GM12878 (cell line): ENCODE data around the gene PARP15.

Source experiments
- ATF7 ChIP-seq: fragments of 450-650 bp; IDR thresholded peaks from 2 replicates; pipeline ENCODE4 v1.6.1; 2016; ENCODE audit warnings: low read depth, mild to moderate bottlenecking
- BCLAF1 ChIP-seq: fragments of 450-650 bp; IDR thresholded peaks from 2 replicates; pipeline ENCODE4 v1.6.1; 2017; ENCODE audit warnings: antibody characterized with exemption, mild to moderate bottlenecking, moderate library complexity
- BHLHE40 ChIP-seq, 2 experiments: fragments of 450-650 bp in 1 of 2; IDR thresholded peaks; 2 replicates each; pipeline ENCODE4 v1.6.1; 2011 to 2017; ENCODE audit warnings: low read depth in 2 of 2, borderline replicate concordance in 1 of 2, improper control_type of control experiment in 1 of 2, low read length in 1 of 2, mild to moderate bottlenecking in 1 of 2
- CEBPB ChIP-seq, 2 experiments: fragments of 150-350 bp in 1 of 2; IDR thresholded peaks; 2 replicates each; pipeline ENCODE4 v1.6.1; 2012 to 2014; ENCODE audit warnings: low read depth in 2 of 2, low read length in 2 of 2, borderline replicate concordance in 1 of 2, inconsistent platforms in 1 of 2
- CTCF ChIP-seq, 3 experiments: IDR thresholded peaks in 2 of 3; conservative IDR thresholded peaks in 1 of 3; 2 replicates each; pipeline ENCODE4 v1.5.1; 2011; ENCODE audit warnings: low read depth in 3 of 3, low read length in 3 of 3, mild to moderate bottlenecking in 3 of 3, control low read depth in 2 of 3, moderate library complexity in 2 of 3, inconsistent platforms in 1 of 3, mixed read lengths in 1 of 3; ENCODE audit not compliant: control insufficient read depth in 2 of 3, insufficient read depth in 1 of 3; ENCODE audit errors: extremely low read depth in 1 of 3
- EP300 ChIP-seq, 2 experiments: fragments of 150-350 bp in 1 of 2; IDR thresholded peaks; 2 replicates each; pipeline ENCODE4 v1.6.1; 2011 to 2012; ENCODE audit warnings: low read depth in 2 of 2, low read length in 2 of 2, borderline replicate concordance in 1 of 2, improper control_type of control experiment in 1 of 2, inconsistent platforms in 1 of 2; ENCODE audit not compliant: control insufficient read depth in 1 of 2
- MEF2A ChIP-seq: IDR thresholded peaks from 2 replicates; pipeline ENCODE4 v1.6.1; 2011; ENCODE audit warnings: low read depth, mild to moderate bottlenecking, low read length, moderate library complexity; ENCODE audit not compliant: insufficient read depth
- NFIC ChIP-seq: IDR thresholded peaks from 2 replicates; pipeline ENCODE4 v1.6.1; 2012; ENCODE audit warnings: low read depth, mild to moderate bottlenecking, inconsistent platforms, low read length, moderate library complexity
- POLR2A ChIP-seq: IDR thresholded peaks from 2 replicates; pipeline ENCODE4 v1.6.1; 2011; ENCODE audit warnings: low read depth, mild to moderate bottlenecking, low read length
- RFX5 ChIP-seq: IDR thresholded peaks from 2 replicates; pipeline ENCODE4 v1.6.1; 2011; ENCODE audit warnings: low read depth, low read length, improper control_type of control experiment
- SREBF1 ChIP-seq: IDR thresholded peaks from 2 replicates; pipeline ENCODE4 v1.6.1; 2012; ENCODE audit warnings: mild to moderate bottlenecking, low read length
- TBL1XR1 ChIP-seq: IDR thresholded peaks from 2 replicates; pipeline ENCODE4 v1.6.1; 2012; ENCODE audit warnings: low read depth, low read length, improper control_type of control experiment
- TCF12 ChIP-seq: IDR thresholded peaks from 2 replicates; pipeline ENCODE4 v1.6.1; 2011; ENCODE audit warnings: low read depth, mild to moderate bottlenecking, low read length

GRCh38 chr3:122661633-122662032, 84.2 kb downstream of the PARP15 start:
- TF ChIP-seq CTCF (IDR thresholded peaks at IDR 0.05 in 2 of 3, conservative IDR thresholded peaks at IDR 0.05 in 1 of 3; ENCODE audit: control insufficient read depth in 2 of 3, extremely low read depth in 1 of 3, insufficient read depth in 1 of 3, low read depth in 3 of 3, low read length in 3 of 3), result no peak
- TF ChIP-seq TBL1XR1, result no peak
- TF ChIP-seq BCLAF1, result no peak
- TF ChIP-seq RFX5, result no peak
- TF ChIP-seq POLR2A, result no peak
- TF ChIP-seq EP300 (IDR thresholded peaks at IDR 0.05; ENCODE audit: borderline replicate concordance in 1 of 2, control insufficient read depth in 1 of 2, low read depth in 2 of 2, low read length in 2 of 2), result no peak
- TF ChIP-seq TCF12, result no peak
- no peak for TF ChIP-seq CEBPB (IDR thresholded peaks at IDR 0.05; ENCODE audit: borderline replicate concordance in 1 of 2, low read depth in 2 of 2, low read length in 2 of 2)
- no peak for TF ChIP-seq ATF7
- TF ChIP-seq NFIC, result no peak
- no peak for TF ChIP-seq SREBF1
- no peak for TF ChIP-seq BHLHE40 (IDR thresholded peaks at IDR 0.05; ENCODE audit: borderline replicate concordance in 1 of 2, low read depth in 2 of 2, low read length in 1 of 2)
- no peak for TF ChIP-seq MEF2A
